ENCODE measurements around the gene ATP9A.
A peak's percentile ranks its signal among the peaks of the same experiment; 100 is the strongest.
"Not testable (repeated sequence)": the region's sequence is repeated elsewhere in the genome, so short reads cannot be mapped to it uniquely, and the experiment has no call there.

Gene ATP9A

DNA sequence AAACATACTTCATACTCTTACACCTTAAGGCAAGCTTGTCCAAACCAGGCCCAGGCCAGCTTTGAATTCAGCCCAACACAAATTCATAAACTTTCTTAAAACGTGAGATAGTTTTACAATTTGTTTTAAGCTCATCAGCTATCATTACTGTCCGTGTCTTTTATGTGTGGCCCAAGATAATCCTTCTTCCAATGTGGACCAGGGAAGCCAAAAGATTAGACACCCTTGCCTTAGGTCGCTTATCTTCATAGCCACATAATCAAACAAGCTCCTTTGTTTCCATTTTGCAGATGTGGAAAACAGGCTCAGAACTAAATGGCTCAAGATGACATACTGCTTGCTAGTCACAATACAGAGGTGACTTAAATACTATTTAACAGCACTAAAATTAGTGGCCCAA lies 28.1 kb upstream of the ATP9A start:
- DNase-seq: no peak

DNA sequence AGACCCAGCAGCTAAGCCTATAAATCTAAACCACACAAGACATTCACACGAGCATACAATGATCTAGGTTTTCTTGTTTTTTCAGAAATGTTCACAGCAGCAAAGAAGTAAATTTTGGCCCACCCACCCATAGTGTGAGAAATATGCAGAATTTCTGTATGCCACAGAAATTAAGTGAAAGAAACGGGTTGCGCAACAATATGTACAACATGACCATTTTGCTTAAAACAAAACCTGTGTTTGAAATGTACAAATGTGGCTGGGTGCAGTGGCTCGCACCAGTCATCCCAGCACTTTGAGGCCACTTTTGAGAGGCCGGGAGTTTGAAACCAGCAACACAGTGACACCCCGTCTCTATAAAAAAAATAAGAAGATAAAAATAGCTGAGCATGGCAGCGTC lies 24.8 kb upstream of the ATP9A start:
- no peak for DNase-seq

DNA sequence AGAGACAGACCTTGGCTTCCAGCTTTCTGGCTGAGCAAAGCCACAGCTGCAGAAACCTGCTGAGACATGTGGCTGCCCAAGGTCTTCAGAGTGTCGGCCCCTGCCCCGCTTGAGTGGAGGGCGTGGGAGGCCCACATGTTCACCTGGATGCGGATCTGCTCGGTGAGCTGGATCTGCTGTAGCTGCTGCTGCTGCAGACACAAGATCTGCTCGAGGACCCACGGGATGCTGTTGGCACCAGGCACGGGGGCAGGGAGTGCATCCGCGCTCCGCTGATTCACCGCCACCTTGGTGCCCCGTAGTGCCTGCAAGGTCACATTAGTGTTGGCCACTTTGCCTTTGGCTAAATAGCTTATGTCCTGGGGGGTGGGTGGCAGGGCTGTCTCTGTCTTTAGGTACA lies 23.4 kb upstream of the ATP9A start:
- no peak for DNase-seq

DNA sequence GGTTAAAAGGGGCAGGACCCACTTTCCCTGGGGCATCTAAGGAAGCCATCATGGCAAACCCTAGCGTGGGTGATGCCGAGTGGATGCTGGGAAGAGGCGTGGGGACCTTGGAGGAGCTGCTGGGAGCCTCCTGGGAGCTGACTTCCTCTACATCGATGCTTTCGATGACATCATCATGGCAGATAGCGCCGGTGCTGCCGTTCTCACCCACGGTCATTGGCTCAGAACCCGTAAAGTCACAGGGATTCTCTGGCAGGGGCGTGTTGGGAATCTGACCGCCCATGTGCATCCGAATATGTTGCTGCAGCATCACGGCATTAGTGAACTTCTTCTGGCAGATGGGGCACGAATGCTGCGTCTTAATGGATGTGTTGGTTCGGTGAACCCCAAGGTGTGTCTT lies 22.1 kb upstream of the ATP9A start:
- DNase-seq: no peak

DNA sequence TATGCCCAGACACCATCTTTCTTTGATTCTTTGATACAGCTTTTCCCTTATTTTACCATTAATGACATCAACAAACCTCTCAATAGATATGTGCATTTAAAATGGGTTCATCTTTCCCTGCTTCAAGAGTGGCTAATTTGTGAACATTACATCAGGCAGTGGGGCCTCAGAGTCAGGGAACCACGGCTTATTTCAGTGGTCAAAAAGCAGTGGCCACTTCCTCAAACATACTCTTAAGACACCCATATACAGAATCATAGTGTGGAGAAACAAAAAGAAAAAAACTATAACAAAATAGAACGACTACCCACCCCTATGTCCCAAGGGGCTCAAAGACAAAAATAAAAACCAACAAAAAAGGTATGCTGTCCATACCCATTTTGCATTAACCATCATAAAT lies 21.2 kb upstream of the ATP9A start:
- DNase-seq: no peak

DNA sequence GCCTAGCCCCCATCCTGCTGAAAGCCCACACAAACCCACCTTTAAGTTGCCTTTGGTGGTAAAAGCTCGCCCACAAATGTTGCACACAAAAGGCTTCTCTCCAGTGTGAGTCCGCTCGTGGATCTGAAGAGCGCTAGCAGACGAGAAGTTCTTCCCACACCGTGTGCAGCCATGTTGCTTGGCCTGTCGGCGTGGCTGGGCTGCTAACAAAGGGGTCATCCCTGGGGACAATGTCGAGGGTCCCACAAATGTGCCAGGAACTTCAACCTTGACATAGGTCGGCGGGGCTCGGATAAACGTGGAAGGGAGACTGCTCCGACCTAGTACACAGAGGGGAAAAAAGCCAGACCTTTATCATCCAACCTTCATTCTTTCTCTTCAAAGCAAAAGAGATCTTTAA lies 20.6 kb upstream of the ATP9A start:
- DNase-seq: no peak

DNA sequence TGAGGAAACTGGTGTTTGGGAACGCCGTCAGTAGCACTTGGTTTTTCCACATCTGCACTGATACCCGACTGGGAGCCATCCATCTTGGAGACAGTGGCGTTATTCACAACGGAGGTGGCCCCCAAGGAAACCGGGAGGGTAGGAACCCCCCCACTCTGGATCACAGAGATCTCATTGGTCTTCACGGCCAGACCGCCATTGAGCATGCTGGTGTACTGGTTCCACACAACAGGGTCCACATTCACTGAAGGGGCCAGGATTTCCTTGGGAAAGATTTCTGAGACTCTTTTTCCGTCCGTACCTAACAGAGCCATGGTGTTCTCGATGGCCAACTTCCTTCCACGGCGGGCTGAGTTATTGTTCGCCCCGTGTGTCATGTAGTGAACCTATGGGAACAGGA lies 16.1 kb upstream of the ATP9A start:
- DNase-seq: no peak

DNA sequence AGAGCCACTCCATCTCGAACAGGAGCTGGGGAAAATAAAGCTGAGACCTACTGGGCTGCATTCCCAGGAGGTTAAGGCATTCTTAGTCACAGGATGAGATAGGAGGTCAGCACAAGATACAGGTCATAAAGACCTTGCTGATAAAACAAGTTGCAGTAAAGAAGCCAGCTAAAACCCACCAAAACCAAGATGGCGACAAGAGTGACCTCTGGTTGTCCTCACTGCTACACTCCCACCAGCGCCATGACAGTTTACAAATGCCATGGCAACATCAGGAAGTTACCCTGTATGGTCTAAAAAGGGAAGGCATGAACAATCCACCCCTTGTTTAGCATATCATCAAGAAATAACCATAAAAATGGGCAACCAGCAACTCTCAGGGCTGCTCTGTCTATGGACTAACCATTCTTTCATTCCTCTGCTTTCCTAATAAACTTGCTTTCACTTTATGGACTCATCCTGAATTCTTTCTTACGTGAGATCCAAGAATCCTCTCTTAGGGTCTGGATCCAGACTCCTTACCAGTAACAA lies 10.1 kb upstream of the ATP9A start:
- DNase-seq: not testable (repeated sequence)

DNA sequence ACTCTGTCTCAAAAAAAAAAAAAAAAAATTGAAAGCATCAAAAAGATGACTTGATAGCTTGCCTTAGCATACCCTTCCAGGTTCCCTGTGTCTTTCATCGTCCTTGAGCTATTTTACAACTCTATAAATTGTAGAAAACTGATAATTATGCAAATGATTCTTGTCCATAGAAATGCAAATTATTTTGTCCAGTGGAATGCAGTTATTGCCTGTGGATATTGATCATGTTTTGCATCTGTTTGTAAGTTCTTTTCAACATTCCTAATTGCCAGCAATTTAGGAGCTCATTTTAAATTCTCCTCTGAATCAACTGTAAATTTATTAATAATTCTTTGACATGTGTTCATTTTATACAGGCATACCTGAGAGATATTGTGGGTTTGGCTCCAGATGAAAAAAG lies 7.1 kb upstream of the ATP9A start:
- no peak for DNase-seq

DNA sequence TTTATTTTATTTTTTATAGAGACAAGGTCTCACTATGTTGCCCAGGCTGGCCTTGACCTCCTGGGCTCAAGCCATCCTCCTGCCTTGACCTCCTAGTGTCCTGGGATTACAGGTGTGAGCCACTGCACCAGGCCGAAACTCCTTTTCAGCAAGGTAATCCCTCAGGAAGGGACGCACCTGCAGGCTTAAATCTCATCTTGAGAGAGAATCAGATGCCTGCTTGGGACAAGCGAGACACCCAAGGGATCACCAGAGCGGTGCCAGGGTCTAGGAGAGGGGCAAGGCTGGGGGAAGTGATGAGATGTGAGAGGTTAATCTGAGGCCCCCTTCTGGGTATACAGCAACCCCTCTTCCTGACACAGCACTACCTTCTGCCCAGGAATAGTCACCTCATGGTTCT lies 4.0 kb upstream of the ATP9A start:
- DNase-seq: no peak

DNA sequence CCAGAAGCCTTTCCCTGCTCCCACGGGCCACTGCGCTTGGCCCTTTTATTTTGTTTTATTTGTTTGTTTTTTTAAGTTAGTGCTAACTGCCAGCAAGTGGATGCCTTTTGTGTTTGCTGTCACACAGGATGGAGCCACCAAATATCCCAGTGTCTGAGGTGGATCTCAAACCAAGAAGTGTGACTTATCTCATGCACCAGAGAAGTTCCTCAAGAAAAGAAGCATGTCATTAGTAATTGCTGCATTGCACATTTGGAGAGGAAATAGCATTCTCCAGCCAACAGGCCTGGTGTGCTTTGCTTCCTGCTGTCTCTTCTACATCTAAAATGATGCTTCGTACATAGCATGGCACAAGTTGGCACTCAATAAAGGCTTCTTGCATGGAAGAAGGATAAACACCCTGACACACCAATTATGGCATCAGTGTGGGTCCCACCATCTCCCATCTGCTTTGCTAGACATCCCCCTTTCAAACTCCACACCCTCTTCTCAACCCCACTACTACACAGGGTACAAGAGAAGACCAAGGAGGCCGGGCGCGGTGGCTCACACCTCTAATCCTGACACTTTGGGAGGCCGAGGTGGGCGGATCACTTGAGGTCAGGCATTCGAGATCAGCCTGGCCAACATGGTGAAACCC lies 1.9 kb upstream of the ATP9A start:
- DNase-seq: no peak

DNA sequence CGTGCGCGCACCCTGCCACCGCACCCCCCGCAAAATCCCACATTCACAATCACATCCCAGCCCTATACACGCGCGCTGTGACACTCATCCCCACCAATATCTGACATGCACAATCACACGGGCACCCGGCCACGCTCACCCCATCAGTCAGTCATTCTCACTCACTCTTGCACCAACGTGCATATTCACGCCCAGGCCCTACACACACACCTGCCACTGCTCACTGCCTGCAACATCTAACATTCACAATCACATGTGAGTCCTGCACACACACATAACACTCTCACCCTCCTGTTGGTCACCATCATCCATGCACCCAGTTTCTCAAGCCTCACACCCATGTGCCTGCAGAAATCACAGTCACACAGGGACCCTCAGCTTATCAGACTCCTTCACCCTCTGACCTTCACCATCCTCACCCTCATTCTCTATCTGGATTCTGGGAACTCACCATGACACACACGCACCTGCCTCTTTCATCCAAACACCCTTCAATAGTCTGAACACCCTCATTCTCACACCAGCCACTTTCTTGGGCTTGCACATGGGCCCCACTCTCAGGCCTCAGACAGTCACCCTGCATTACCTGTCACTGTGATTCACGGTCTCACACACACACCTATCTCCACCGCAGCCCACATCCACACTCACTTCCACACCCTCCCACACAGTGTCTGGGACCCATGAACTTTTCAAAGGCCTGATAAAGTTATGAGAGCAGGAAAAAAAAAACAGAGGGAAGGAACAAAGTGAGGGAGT lies 748 bp upstream of the ATP9A start:
- DNase-seq: no peak

DNA sequence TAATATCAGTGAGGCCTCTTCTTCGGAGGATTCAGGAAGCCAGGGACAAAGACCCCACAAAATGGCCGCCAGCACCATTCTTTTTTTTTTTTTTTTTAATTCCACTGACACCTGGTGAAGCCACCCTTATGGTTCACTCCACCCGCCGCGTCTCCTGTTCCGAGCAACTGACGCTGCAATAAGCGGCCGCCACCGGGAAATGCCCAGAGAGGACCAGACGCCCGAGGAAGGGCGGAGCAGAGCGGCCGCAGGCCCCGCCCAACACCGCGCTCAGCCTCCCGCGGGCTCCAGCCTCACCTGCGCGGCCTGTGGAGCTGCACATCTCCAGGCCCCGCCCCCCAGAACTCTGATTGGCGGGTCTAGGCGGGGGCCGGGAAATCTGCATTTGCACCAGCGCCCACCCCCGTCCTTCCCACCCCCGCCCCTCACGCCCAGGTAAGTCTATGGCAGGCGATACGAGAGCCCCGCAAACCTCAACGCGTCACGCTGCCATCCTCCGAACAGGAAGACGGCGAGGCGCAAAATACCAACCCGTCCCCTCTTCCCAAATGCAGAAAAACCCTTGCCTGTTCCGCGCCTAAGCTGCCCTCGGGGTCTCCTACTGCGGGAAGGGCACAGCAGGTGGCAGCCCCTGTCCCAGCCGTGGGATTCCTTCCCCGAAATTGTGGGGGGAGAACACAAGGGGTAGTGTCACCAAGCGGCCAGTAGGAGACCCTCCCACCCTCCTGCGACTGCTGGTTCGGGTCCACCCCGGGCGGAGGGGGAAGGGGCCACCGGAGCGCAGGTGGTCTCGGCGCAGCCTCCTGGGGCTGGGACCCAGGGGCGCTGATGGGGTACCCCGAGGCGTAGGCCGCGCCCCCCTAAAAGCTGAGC lies 960 bp downstream of the ATP9A start:
- DNase-seq: peak; percentile 98

DNA sequence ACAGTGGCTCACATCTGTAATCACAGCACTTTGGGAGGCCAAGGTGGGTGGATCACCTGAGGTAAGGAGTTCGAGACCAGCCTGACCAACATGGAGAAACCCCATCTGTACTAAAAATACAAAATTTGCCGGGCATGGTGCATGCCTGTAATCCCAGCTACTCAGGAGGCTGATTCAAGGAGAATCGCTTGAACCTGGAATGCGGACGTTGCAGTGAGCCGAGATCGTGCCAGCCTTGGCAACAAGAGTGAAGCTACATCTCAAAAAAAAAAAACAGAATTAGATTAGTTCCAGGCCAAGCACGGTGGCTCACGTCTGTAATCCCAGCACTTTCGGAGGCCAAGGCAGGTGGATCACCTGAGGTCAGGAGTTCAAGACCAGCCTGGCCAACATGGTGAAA lies 2.8 kb downstream of the ATP9A start:
- DNase-seq: not testable (repeated sequence)

DNA sequence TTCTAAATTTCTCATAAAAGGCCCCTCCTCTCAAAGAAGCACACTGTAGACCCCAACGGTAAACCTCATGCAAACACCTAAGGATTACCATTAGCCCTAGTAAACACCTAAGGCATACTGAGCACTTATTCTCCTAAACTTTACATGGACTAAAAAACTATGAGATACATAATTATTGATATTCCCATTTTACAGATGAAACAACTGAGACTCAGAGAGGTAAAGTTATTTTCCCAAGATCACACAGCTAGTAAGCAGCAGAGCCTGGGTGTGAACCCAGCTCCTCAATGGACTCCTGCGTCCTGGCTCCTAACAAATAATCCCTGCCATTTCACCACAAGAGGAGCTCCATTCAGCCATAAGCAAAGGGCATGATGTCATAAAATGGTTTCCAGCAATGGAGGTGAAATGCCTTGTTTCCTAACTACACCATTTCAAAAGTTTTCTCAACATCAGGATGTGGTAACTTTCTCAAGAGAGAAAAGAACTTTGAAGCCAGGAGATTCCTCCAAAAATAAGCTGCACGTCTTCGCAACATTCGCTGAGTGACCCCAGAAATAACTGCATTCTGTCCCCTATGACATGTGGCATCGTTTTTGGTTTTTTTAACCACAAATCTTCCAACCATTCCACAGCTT lies 4.1 kb downstream of the ATP9A start:
- no peak for DNase-seq

DNA sequence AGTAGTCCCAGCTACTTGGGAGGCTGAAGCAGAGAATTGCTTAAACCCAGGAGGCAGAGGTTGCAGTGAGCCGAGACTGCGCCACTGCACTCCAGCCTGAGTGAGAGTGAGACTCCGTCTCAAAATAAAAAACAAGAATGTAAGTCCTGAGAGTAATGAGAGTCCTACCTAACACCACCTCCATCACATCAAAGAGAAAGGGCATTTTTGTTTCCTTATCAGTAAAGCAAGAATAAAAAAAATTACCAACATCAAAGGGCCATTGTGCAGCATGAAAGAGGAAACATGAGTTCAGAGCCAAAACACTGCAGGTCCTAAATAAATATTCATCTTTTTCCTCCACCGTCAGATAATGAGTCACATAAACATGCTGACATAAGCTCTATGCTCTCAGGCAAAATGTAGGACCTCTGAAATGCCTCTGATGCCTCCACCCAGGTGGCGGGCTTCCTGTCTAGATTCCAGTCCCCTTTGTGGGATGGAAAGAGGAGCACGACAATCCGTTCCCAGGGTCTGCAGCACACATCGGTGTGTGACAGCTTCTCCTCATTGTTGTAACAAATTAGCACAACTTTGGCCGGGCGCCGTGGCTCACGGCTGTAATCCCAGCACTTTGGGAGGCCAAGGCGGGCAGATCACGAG lies 7.2 kb downstream of the ATP9A start:
- DNase-seq: no peak

DNA sequence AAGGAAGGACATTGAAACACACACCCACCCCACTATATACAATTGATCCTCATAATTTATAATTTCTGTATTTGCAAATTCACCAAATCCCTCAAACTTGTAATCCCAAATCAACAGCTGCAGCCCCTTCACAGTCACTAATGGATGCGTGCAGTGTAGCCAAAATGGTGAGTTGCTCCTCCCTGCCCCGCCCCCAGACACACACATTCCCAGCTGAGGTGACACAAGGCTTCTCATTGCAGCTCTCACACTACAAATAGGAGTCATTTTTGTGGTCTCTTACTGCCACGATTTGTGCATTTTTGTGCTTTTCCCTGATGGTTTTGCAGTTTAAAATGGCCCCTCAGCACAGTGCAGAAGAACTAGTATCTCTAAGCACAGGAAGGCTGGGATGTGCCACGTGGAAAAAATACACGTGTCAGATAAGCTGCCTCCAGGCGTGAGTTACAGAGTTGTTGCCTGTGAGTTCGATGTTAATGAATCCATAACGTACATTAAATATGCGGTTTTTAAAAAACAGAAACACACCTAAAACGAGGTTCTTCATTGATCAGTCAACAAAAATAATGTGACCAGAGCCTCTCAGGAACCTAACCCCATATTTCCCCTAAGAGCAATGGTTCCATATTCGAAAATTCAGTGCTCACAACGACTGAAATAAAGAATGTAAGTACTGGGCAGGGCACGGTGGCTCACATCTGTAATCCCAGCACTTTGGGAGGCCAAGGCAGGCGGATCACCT lies 8.2 kb downstream of the ATP9A start:
- no peak for DNase-seq

DNA sequence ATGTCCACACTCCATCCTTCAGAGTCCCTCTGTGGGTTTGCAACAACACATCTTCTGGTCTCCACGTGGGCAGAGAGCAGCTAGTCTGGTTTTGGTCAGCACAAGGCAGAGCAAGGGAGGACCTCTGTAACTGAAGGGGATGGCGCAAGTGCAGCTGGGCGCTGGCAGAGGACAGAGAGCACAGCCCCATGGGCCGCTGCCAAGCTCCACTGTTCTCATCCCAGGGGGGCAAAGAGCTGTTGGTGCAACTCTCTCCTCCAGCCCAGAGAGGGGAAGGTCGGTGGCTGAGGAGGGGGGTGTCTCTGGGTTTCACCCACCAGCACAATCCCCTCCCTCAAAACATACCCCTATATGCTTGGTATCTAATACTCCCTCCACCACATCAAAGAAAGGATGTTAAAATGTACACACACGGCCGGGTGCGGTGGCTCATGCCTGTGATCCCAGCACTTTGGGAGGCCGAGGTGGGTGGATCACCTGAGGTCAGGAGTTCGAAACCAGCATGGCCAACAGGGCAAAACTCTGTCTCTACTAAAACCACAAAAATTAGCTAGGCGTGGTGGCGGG lies 9.1 kb downstream of the ATP9A start:
- no peak for DNase-seq

DNA sequence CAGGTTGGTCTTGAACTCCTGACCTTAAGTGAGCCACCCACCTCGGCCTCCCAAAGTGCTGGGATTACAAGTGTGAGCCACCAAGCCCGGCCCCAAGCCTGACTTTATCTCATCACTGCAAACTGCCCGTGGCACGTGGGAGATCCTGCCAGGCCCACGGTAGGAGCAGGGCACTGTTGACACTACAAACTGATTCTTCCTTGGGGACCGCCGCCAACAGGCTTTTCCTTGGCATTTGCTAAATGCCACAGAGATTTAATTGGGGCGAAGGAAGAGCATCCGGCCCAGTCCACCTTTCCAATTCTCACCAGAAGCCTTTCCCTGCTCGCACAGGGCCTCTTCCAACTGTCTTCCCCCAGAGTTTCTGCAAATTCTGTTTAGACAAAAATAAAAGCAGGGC lies 11.0 kb downstream of the ATP9A start:
- no peak for DNase-seq

DNA sequence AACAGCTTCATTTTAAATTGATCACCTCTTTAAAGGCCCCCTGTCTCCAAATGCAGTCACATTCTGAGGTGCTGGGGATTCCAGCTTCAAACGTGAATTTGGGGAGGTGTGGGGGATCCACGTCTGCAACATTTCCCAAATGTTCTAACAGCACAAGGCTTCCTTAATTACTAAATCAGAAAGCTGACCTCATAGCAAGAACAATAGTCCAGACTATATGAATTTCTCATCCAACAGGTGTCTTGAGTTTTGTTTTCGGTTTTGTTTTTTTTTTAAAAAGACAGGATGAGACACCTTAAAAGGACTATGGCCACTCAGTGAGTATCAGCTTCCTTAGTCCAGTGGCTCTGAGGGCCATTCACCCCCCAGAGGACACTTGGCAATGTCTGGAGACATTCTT lies 11.5 kb downstream of the ATP9A start:
- DNase-seq: no peak

DNA sequence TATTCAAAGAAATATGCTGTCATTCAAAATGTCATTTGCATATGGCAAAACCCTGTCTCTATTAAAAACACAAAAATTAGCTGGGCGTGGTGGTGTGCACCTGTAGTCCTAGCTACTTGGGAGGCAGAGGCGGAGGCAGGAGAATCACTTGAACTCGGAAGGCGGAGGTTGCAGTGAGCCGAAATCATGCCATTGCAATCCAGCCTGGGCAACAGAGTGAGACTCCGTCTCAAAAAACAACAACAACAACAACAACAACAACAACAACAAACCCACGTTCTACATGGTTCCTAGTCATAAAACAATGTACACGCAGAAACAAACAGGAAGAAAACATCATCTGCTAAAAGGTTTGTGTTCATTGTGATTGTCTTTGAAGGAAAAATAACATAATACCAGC lies 15.0 kb downstream of the ATP9A start:
- DNase-seq: not testable (repeated sequence)
